Liver (tissue), 9 donors: ENCODE measurements around the gene PRSS12. TPM values are rescaled to one million over a fixed set of nuclear protein-coding genes. Genes with fewer than 3 reads are reported as not detected.

Experiments
- DNase-seq: peaks from one replicate; pipeline ENCODE4 v3.0.0-alpha.2; 2017; ENCODE audit warnings: low spot score
- H3K27ac ChIP-seq, 2 donors: one replicate each; pipeline ENCODE4 v1.7.0; 2013; ENCODE audit warnings: inconsistent platforms in 2 of 2, low read length in 2 of 2, control low read depth in 1 of 2, low read depth in 1 of 2, mild to moderate bottlenecking in 1 of 2
- H3K27me3 ChIP-seq, 4 donors: one replicate each; pipeline versions ENCODE4 v1.6.1 to v1.7.0; 2013; ENCODE audit warnings: low read length in 3 of 4, inconsistent platforms in 1 of 4, mild to moderate bottlenecking in 1 of 4, moderate library complexity in 1 of 4; ENCODE audit not compliant: control insufficient read depth in 4 of 4, insufficient read depth in 4 of 4
- H3K36me3 ChIP-seq, 4 donors: one replicate each; pipeline versions ENCODE4 v1.6.1 to v1.7.0; 2013; ENCODE audit warnings: low read length in 3 of 4, mild to moderate bottlenecking in 3 of 4, low read depth in 1 of 4, moderate library complexity in 1 of 4; ENCODE audit not compliant: control insufficient read depth in 4 of 4, insufficient read depth in 3 of 4
- H3K4me1 ChIP-seq, 4 donors: one replicate each; pipeline versions ENCODE4 v1.6.1 to v1.7.0; 2013; ENCODE audit warnings: low read length in 3 of 4, mild to moderate bottlenecking in 3 of 4, moderate library complexity in 1 of 4; ENCODE audit not compliant: control insufficient read depth in 4 of 4, insufficient read depth in 4 of 4
- H3K4me3 ChIP-seq, 3 donors: one replicate each; pipeline versions ENCODE4 v1.6.1 to v1.7.0; 2013; ENCODE audit warnings: low read length in 3 of 3, control low read depth in 1 of 3, low read depth in 1 of 3, mild to moderate bottlenecking in 1 of 3
- H3K9ac ChIP-seq, 2 donors: one replicate each; pipeline ENCODE4 v1.7.0; 2013; ENCODE audit warnings: low read length in 2 of 2, mild to moderate bottlenecking in 2 of 2, moderate library complexity in 2 of 2, control low read depth in 1 of 2, low read depth in 1 of 2
- H3K9me3 ChIP-seq, 4 donors: one replicate each; pipeline versions ENCODE4 v1.6.1 to v1.7.0; 2013; ENCODE audit warnings: low read length in 3 of 4; ENCODE audit not compliant: control insufficient read depth in 4 of 4
- EGR1 ChIP-seq, 2 donors: IDR thresholded peaks; 2 replicates each; pipeline ENCODE4 v1.6.1; 2016 to 2018; ENCODE audit warnings: antibody characterized with exemption in 2 of 2, low read depth in 2 of 2
- FOXA1 ChIP-seq: IDR thresholded peaks from 2 replicates; pipeline ENCODE4 v1.6.1; 2016; ENCODE audit warnings: antibody characterized with exemption
- FOXA2 ChIP-seq: IDR thresholded peaks from 2 replicates; pipeline ENCODE4 v1.6.1; 2016; ENCODE audit warnings: antibody characterized with exemption
- GABPA ChIP-seq, 2 donors: IDR thresholded peaks in 1 of 2; conservative IDR thresholded peaks in 1 of 2; 2 replicates each; pipeline ENCODE4 v1.6.1; 2016; ENCODE audit warnings: antibody characterized with exemption in 2 of 2, mild to moderate bottlenecking in 1 of 2, moderate library complexity in 1 of 2
- HNF4A ChIP-seq, 2 donors: conservative IDR thresholded peaks; 2 replicates each; pipeline ENCODE4 v1.6.1; 2016; ENCODE audit warnings: antibody characterized with exemption in 2 of 2, mild to moderate bottlenecking in 2 of 2
- HNF4G ChIP-seq: IDR thresholded peaks from 2 replicates; pipeline ENCODE4 v1.6.1; 2016; ENCODE audit warnings: antibody characterized with exemption
- JUND ChIP-seq, 2 donors: IDR thresholded peaks; 2 replicates each; pipeline ENCODE4 v1.6.1; 2016; ENCODE audit warnings: antibody characterized with exemption in 2 of 2
- MAX ChIP-seq: IDR thresholded peaks from 2 replicates; pipeline ENCODE4 v1.6.1; 2016; ENCODE audit warnings: antibody characterized with exemption
- NR2F2 ChIP-seq: IDR thresholded peaks from 2 replicates; pipeline ENCODE4 v1.6.1; 2016; ENCODE audit warnings: antibody characterized with exemption
- RAD21 ChIP-seq, 2 donors: IDR thresholded peaks; 2 replicates each; pipeline ENCODE4 v1.6.1; 2016; ENCODE audit warnings: antibody characterized with exemption in 2 of 2, mild to moderate bottlenecking in 2 of 2
- RXRA ChIP-seq, 2 donors: IDR thresholded peaks; 2 replicates each; pipeline ENCODE4 v1.6.1; 2017 to 2018; ENCODE audit warnings: antibody characterized with exemption in 2 of 2, mild to moderate bottlenecking in 1 of 2
- SP1 ChIP-seq: IDR thresholded peaks from 2 replicates; pipeline ENCODE4 v1.6.1; 2018; ENCODE audit warnings: antibody characterized with exemption, mild to moderate bottlenecking
- TAF1 ChIP-seq: conservative IDR thresholded peaks from 2 replicates; pipeline ENCODE4 v1.6.1; 2016; ENCODE audit warnings: antibody characterized with exemption, mild to moderate bottlenecking
- YY1 ChIP-seq: IDR thresholded peaks from 2 replicates; pipeline ENCODE4 v1.6.1; 2016; ENCODE audit warnings: antibody characterized with exemption, mild to moderate bottlenecking
- ZBTB33 ChIP-seq: IDR thresholded peaks from 2 replicates; pipeline ENCODE4 v1.6.1; 2016; ENCODE audit warnings: antibody characterized with exemption
- WGBS: extraction: QIAGEN DNeasy Blood & Tissue Kit; methylation state at CpG from one replicate; pipeline ENCODE4 v1.1.7; 2013; 5-methylcytosine and 5-hydroxymethylcytosine counted together
- polyA plus RNA-seq, 2 donors: library from polyadenylated mRNA; stranded (reverse) in 1 of 2; unstranded in 1 of 2; fragments of 200-250 nt in 1 of 2; fragments of >200 nt in 1 of 2; fragmentation: Nextera tagmentation in 1 of 2; extraction: Ambion mirVana in 1 of 2; gene quantifications; one replicate each; pipeline versions ENCODE4 v1.2.1 to v1.2.3, GENCODE V29; 2013 to 2015
- total RNA-seq, 2 donors: library from RNA; depleted of rRNA; stranded (reverse); fragments of >200 nt; gene quantifications; one replicate each; pipeline ENCODE4 v1.2.3, GENCODE V29; 2014
- TF ChIP-seq, protein P1 (sequence below): IDR thresholded peaks from 2 replicates; pipeline ENCODE4 v1.6.1; 2016; ENCODE audit warnings: antibody characterized with exemption, mild to moderate bottlenecking
- TF ChIP-seq, protein P2 (sequence below): fragments of 150-350 bp; IDR thresholded peaks from 2 replicates; pipeline ENCODE4 v1.5.1; 2017; ENCODE audit warnings: improper control_type of control experiment, low read depth, low read length; ENCODE audit not compliant: missing input control
- TF ChIP-seq, protein P3 (sequence below): IDR thresholded peaks from 2 replicates; pipeline ENCODE4 v1.6.1; 2016; ENCODE audit warnings: antibody characterized with exemption
- donor health status: healthy.
- donor health status: healthy.
- donor health status: healthy.
- donor health status: healthy.
- donor health status: healthy.

Gene PRSS12
- total and polyA plus RNA-seq, 4 donors: 0.07 to 0.25 (median 0.10) TPM

DNA sequence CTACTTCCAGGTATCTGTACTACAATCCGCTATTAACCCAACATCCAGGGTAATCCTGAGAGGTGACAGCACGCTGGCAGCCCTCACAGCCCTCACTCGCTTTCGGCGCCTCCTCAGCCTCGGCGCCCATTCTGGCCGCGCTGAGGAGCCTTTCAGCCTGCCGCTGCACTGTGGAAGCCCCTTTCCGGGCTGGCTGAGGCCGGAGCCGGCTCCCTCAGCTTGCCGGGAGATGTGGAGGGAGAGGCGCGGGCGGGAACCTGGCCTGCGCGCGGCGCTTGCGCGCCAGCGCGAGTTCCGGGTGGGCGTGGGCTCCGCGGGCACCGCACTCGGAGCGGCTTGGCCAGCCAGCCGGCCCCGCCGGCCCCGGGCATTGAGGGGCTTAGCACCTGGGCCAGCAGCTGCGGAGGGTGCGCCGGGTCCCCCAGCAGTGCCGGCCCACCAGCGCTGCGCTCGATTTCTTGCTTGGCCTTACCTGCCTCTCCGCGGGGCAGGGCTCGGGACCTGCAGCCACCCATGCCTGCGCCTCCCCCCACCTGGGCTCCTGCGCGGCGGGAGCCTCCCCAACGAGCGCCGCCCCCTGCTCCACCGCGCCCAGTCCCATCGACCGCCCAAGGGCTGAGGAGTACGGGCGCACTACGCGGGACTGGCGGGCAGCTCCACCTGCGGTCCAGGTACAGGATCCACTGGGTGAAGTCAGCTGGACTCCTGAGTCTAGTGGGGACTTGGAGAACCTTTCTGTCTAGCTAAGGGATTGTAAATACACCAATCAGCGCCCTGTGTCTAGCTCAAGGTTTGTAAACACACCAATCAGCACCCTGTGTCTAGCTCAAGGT, 87.3 kb downstream of the PRSS12 start (continued):
- no peak for TF ChIP-seq RXRA (IDR thresholded peaks at IDR 0.05)

DNA sequence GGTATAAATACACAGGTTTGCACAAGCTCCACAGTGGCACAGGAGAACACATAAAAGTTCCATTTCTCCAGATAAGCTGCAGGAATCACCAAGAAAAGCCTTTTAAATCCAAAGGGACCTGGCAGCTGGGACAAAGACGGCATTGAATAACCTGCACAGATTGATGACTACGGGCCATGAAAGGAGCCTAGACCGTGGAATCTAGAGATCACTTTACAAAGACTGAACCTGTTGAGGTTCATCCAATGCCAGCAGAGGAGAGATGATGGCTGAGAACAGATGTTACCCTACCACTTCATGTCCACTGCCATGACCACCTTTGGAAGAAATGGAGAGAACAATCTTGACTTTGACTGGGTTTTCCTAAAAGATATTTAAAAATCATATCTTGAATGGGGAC, 88.7 kb downstream of the PRSS12 start:
- H3K27ac ChIP-seq: no peak overlapping the region
- TF ChIP-seq, protein P1, sequence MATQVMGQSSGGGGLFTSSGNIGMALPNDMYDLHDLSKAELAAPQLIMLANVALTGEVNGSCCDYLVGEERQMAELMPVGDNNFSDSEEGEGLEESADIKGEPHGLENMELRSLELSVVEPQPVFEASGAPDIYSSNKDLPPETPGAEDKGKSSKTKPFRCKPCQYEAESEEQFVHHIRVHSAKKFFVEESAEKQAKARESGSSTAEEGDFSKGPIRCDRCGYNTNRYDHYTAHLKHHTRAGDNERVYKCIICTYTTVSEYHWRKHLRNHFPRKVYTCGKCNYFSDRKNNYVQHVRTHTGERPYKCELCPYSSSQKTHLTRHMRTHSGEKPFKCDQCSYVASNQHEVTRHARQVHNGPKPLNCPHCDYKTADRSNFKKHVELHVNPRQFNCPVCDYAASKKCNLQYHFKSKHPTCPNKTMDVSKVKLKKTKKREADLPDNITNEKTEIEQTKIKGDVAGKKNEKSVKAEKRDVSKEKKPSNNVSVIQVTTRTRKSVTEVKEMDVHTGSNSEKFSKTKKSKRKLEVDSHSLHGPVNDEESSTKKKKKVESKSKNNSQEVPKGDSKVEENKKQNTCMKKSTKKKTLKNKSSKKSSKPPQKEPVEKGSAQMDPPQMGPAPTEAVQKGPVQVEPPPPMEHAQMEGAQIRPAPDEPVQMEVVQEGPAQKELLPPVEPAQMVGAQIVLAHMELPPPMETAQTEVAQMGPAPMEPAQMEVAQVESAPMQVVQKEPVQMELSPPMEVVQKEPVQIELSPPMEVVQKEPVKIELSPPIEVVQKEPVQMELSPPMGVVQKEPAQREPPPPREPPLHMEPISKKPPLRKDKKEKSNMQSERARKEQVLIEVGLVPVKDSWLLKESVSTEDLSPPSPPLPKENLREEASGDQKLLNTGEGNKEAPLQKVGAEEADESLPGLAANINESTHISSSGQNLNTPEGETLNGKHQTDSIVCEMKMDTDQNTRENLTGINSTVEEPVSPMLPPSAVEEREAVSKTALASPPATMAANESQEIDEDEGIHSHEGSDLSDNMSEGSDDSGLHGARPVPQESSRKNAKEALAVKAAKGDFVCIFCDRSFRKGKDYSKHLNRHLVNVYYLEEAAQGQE: no peak
- TF ChIP-seq JUND (IDR thresholded peaks at IDR 0.05) (no peak), YY1 (no peak), TAF1 (no peak), HNF4A (conservative IDR thresholded peaks at IDR 0.05) (no peak), RAD21 (IDR thresholded peaks at IDR 0.05) (no peak), GABPA (IDR thresholded peaks at IDR 0.05 in 1 of 2, conservative IDR thresholded peaks at IDR 0.05 in 1 of 2) (no peak), EGR1 (IDR thresholded peaks at IDR 0.05; ENCODE audit: low read depth in 2 of 2) (no peak), ZBTB33 (no peak), MAX (no peak), FOXA2 (no peak), RXRA (IDR thresholded peaks at IDR 0.05) (no peak), FOXA1 (no peak), HNF4G (no peak), SP1 (no peak), NR2F2 (no peak)
- TF ChIP-seq, protein P2, sequence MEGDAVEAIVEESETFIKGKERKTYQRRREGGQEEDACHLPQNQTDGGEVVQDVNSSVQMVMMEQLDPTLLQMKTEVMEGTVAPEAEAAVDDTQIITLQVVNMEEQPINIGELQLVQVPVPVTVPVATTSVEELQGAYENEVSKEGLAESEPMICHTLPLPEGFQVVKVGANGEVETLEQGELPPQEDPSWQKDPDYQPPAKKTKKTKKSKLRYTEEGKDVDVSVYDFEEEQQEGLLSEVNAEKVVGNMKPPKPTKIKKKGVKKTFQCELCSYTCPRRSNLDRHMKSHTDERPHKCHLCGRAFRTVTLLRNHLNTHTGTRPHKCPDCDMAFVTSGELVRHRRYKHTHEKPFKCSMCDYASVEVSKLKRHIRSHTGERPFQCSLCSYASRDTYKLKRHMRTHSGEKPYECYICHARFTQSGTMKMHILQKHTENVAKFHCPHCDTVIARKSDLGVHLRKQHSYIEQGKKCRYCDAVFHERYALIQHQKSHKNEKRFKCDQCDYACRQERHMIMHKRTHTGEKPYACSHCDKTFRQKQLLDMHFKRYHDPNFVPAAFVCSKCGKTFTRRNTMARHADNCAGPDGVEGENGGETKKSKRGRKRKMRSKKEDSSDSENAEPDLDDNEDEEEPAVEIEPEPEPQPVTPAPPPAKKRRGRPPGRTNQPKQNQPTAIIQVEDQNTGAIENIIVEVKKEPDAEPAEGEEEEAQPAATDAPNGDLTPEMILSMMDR: no peak
- TF ChIP-seq, protein P3, sequence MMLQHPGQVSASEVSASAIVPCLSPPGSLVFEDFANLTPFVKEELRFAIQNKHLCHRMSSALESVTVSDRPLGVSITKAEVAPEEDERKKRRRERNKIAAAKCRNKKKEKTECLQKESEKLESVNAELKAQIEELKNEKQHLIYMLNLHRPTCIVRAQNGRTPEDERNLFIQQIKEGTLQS: no peak
- no peaks in the 10 kb centered on the region for H3K9me3 ChIP-seq
- no peak overlapping the region for H3K9ac ChIP-seq
- no peaks in the 10 kb centered on the region for H3K36me3 ChIP-seq
- no peak for DNase-seq
- no peak overlapping the region for H3K4me3 ChIP-seq
- no peaks in the 10 kb centered on the region for H3K27me3 ChIP-seq
- H3K4me1 ChIP-seq: no peaks in the 10 kb centered on the region
- 97% methylated on average over 3 of the region's 3 CpGs for WGBS
